GM23248 (cell line): Measurements from ENCODE around the gene CLEC7A.

Experiments used
- EZH2 ChIP-seq: fragments of 200-600 bp; sonication (generic); IDR thresholded peaks from 2 replicates; pipeline ENCODE4 v1.6.1; 2018; ENCODE audit warnings: antibody characterized with exemption, mild to moderate bottlenecking; ENCODE audit not compliant: insufficient read depth, poor library complexity, severe bottlenecking
- EZH2phosphoT487 ChIP-seq: fragments of 200-600 bp; sonication (generic); IDR thresholded peaks from 2 replicates; pipeline ENCODE4 v1.6.1; 2018; ENCODE audit warnings: antibody characterized with exemption, moderate library complexity, mild to moderate bottlenecking, low read depth; ENCODE audit not compliant: insufficient read depth

- TF ChIP-seq EZH2phosphoT487 (no peak), EZH2 (no peak)
Measured at GRCh38 chr12:10163084-10163483, 33.1 kb upstream of the CLEC7A start.
